ENCODE measurements around the gene APOL3.
"Not testable (repeated sequence)": the region's sequence is repeated elsewhere in the genome, so short reads cannot be mapped to it uniquely, and the experiment has no call there.

APOL3 gene

DNA sequence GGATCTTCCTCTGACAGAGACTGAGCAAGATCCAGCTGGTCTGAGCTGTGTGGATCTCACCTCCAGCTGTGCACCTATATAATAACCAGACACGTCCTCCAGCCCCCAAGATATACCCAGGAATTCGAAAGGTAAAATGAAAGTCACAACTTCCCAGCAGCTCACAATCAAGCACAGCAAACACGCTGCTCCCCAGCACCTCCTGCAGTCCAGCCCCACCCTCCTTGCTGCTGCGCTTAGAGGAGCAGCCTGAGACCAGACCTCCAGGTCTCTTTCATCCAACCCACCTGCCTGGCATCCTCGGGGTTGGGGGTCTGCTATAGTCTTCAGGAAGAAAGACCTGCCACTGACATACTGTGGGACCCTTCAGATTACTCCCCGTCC is 44.1 kb upstream of the APOL3 start:
- Histone ChIP-seq H3K4me1 (ENCODE audit: insufficient read depth, low read length, poor library complexity, severe bottlenecking) (no peaks in the 10 kb centered on the region), H3K27me3 (ENCODE audit: insufficient read depth, low read length, poor library complexity, severe bottlenecking) (no peaks in the 10 kb centered on the region), H3K4me3 (ENCODE audit: low read length, poor library complexity, severe bottlenecking) (no peak overlapping the region), H3K36me3 (ENCODE audit: insufficient read depth, low read length) (no peaks in the 10 kb centered on the region), H2AFZ (ENCODE audit: low read length) (no peak overlapping the region), H3K9ac (ENCODE audit: low read depth, low read length, poor library complexity, severe bottlenecking) (no peak overlapping the region), H3F3A (ENCODE audit: low read depth) (no peaks in the 10 kb centered on the region), H3K79me2 (ENCODE audit: insufficient read depth, low read length) (no peaks in the 10 kb centered on the region), H3K9me2 (replicated peaks; ENCODE audit: low read depth, low read length) (no peaks in the 10 kb centered on the region), H4K20me1 (ENCODE audit: insufficient read depth, low read length, poor library complexity, severe bottlenecking) (no peaks in the 10 kb centered on the region), H3K4me2 (ENCODE audit: low read depth, low read length, poor library complexity, severe bottlenecking) (no peak overlapping the region), H3K9me3 (ENCODE audit: insufficient read depth, low read depth, low read length) (0 out of 2 replicates have a peak, but pooled peaks cover 8% of the 10 kb centered on the region)
- TF ChIP-seq EZH2phosphoT487 (IDR thresholded peaks at IDR 0.05; ENCODE audit: borderline replicate concordance) = no peak
- TF ChIP-seq, protein P1, sequence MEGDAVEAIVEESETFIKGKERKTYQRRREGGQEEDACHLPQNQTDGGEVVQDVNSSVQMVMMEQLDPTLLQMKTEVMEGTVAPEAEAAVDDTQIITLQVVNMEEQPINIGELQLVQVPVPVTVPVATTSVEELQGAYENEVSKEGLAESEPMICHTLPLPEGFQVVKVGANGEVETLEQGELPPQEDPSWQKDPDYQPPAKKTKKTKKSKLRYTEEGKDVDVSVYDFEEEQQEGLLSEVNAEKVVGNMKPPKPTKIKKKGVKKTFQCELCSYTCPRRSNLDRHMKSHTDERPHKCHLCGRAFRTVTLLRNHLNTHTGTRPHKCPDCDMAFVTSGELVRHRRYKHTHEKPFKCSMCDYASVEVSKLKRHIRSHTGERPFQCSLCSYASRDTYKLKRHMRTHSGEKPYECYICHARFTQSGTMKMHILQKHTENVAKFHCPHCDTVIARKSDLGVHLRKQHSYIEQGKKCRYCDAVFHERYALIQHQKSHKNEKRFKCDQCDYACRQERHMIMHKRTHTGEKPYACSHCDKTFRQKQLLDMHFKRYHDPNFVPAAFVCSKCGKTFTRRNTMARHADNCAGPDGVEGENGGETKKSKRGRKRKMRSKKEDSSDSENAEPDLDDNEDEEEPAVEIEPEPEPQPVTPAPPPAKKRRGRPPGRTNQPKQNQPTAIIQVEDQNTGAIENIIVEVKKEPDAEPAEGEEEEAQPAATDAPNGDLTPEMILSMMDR (conservative IDR thresholded peaks at IDR 0.05; ENCODE audit: low read length) = 0 out of 2 replicates have a peak, but pooled peaks have one; percentile 10

DNA sequence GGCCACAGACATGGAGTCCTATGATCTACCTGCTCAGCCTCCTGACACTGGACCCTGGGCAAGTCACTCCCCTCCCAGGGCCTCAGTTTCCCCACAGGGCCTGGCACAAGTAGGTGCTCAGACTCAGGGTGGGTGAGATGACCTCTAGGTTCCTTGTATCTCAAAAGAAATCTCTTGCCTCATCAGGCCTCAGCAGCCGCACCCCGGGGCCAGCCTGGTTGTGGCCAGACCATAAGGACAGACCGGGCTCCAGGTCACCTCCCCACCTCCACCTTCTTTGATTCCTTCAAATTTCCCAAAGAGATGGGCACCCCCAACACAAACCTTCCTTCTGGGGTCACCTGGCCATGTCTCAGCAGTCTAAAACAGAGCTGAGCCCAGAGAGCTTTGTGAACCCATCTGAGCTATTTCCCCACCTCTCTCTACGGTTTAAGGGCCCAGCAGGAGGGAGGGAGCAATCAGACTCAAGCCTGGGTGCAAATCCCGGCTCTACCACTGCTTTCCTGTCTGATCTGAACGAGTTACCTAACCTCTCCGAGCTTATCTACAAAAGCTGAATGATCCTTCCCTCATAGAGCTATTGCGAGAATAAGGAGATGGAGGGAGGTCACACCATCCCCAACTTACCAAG is 43.6 kb upstream of the APOL3 start:
- no peak overlapping the region for H2AFZ ChIP-seq (ENCODE audit: low read length)
- no peaks in the 10 kb centered on the region for H3K4me1 ChIP-seq (ENCODE audit: insufficient read depth, low read length, poor library complexity, severe bottlenecking)

DNA sequence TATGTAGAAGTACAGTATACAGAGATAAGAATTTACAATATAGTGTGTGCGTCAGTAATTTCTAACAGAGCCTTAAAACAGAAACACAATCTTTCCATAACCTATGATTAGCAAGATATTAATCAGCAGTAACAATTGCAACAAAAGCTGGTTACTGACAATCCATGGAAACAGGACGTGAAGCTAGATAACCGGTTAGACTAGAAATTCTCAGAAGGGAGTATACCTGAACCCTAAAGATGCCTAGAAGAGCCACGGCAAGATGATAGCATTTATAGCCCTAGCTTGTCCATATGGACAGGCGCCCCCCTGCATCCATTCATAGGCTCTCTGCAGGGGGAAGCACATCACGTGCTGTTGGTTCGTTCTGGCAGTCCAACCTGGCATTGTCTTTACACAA is 42.9 kb upstream of the APOL3 start:
- not testable (repeated sequence) for H3K79me2 ChIP-seq (ENCODE audit: insufficient read depth, low read length); H2AFZ ChIP-seq (ENCODE audit: low read length); H3F3A ChIP-seq (ENCODE audit: low read depth); H4K20me1 ChIP-seq (ENCODE audit: insufficient read depth, low read length, poor library complexity, severe bottlenecking); H3K9me3 ChIP-seq (ENCODE audit: insufficient read depth, low read depth, low read length); H3K4me2 ChIP-seq (ENCODE audit: low read depth, low read length, poor library complexity, severe bottlenecking); H3K9ac ChIP-seq (ENCODE audit: low read depth, low read length, poor library complexity, severe bottlenecking); H3K4me3 ChIP-seq (ENCODE audit: low read length, poor library complexity, severe bottlenecking); H3K36me3 ChIP-seq (ENCODE audit: insufficient read depth, low read length); H3K27me3 ChIP-seq (ENCODE audit: insufficient read depth, low read length, poor library complexity, severe bottlenecking); H3K4me1 ChIP-seq (ENCODE audit: insufficient read depth, low read length, poor library complexity, severe bottlenecking); H3K9me2 ChIP-seq (replicated peaks; ENCODE audit: low read depth, low read length)

More for the DNA sequence above, 43.6 kb upstream of the APOL3 start:
- Histone ChIP-seq H3K9ac (ENCODE audit: low read depth, low read length, poor library complexity, severe bottlenecking) (no peak overlapping the region), H3K79me2 (ENCODE audit: insufficient read depth, low read length) (no peaks in the 10 kb centered on the region), H4K20me1 (ENCODE audit: insufficient read depth, low read length, poor library complexity, severe bottlenecking) (no peaks in the 10 kb centered on the region), H3K36me3 (ENCODE audit: insufficient read depth, low read length) (no peaks in the 10 kb centered on the region), H3K27me3 (ENCODE audit: insufficient read depth, low read length, poor library complexity, severe bottlenecking) (no peaks in the 10 kb centered on the region), H3K4me2 (ENCODE audit: low read depth, low read length, poor library complexity, severe bottlenecking) (no peak overlapping the region), H3K9me2 (replicated peaks; ENCODE audit: low read depth, low read length) (no peaks in the 10 kb centered on the region), H3F3A (ENCODE audit: low read depth) (no peaks in the 10 kb centered on the region), H3K4me3 (ENCODE audit: low read length, poor library complexity, severe bottlenecking) (no peak overlapping the region), H3K9me3 (ENCODE audit: insufficient read depth, low read depth, low read length) (0 out of 2 replicates have a peak, but pooled peaks cover 4% of the 10 kb centered on the region)
- TF ChIP-seq EZH2phosphoT487 (IDR thresholded peaks at IDR 0.05; ENCODE audit: borderline replicate concordance) = no peak
- TF ChIP-seq, protein P1 (conservative IDR thresholded peaks at IDR 0.05; ENCODE audit: low read length) = no peak

DNA sequence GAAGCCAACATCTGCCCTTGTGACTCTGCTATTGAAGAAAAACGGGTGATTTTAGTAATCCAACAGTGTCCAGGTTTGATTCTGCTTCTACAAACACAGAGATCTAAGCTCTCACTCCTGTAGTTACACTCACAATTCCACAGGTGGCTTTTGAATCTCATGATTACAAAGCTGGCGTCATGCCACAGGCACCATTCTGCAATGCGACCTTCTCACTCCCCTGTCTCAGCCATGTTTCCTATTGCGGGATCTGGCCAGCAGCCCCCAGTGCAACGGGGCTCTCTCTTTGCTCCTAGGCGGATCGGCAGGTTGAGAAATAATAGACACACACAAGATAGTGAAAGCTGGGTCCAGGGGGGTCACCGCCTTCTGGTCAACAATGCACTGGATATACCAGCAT is 42.4 kb upstream of the APOL3 start:
- H2AFZ ChIP-seq (ENCODE audit: low read length); H4K20me1 ChIP-seq (ENCODE audit: insufficient read depth, low read length, poor library complexity, severe bottlenecking); H3K4me3 ChIP-seq (ENCODE audit: low read length, poor library complexity, severe bottlenecking); H3K9me3 ChIP-seq (ENCODE audit: insufficient read depth, low read depth, low read length); H3K79me2 ChIP-seq (ENCODE audit: insufficient read depth, low read length); H3K36me3 ChIP-seq (ENCODE audit: insufficient read depth, low read length); H3K4me1 ChIP-seq (ENCODE audit: insufficient read depth, low read length, poor library complexity, severe bottlenecking); H3F3A ChIP-seq (ENCODE audit: low read depth); H3K9ac ChIP-seq (ENCODE audit: low read depth, low read length, poor library complexity, severe bottlenecking); H3K9me2 ChIP-seq (replicated peaks; ENCODE audit: low read depth, low read length); H3K4me2 ChIP-seq (ENCODE audit: low read depth, low read length, poor library complexity, severe bottlenecking); H3K27me3 ChIP-seq (ENCODE audit: insufficient read depth, low read length, poor library complexity, severe bottlenecking): not testable (repeated sequence)
